ENCODE data around the gene PROC. TPM values are rescaled to one million over a fixed set of nuclear protein-coding genes. Genes with fewer than 3 reads are reported as not detected.

The PROC gene
- total RNA-seq, 2 experiments from 2014 or later: 0.28 TPM; not detected in 1

- no peak for TF ChIP-seq CTCF (IDR thresholded peaks at IDR 0.05)
- ATAC-seq (ENCODE audit: poor library complexity) (no peak), DNase-seq (no peak)
- Mint-ChIP-seq H3K4me1 (ENCODE audit: low read depth) (no peaks in the 10 kb centered on the region), H3K4me3 (no peak overlapping the region), H3K27me3 (no peaks in the 10 kb centered on the region), H3K36me3 (ENCODE audit: low read depth) (peaks cover 3% of the 10 kb centered on the region), H3K9me3 (no peaks in the 10 kb centered on the region), H3K27ac (no peak overlapping the region)
- no peak overlapping the region for H3K4me3 ChIP-seq (ENCODE audit: low read length)
- H3K4me1 ChIP-seq (ENCODE audit: insufficient read depth, low read length): no peaks in the 10 kb centered on the region
- no peak overlapping the region for H3K27ac ChIP-seq (ENCODE audit: low read depth in 1 of 2, low read length in 2 of 2)
- H3K36me3 ChIP-seq (ENCODE audit: insufficient read depth, low read length): no peaks in the 10 kb centered on the region
- H3K27me3 ChIP-seq (ENCODE audit: control insufficient read depth in 1 of 2, insufficient read depth in 2 of 2, low read length in 2 of 2): no peaks in the 10 kb centered on the region
- intact Hi-C loops (cut with DNase I, micrococcal nuclease): no loop called here
- POLR2A ChIA-PET: no interaction called here
- CTCF ChIA-PET: no interaction called here
- peaks cover 0 to 4% of the 10 kb centered on the region in 2 experiments for H3K9me3 ChIP-seq (ENCODE audit: control insufficient read depth in 1 of 2, insufficient read depth in 1 of 2, low read length in 2 of 2)
Observed at GRCh38 chr2:127434515-127434914, 16.3 kb downstream of the PROC start.

GRCh38 chr2:127437056-127437455, 18.8 kb downstream of the PROC start:
- no peak overlapping the region for H3K4me3 ChIP-seq (ENCODE audit: low read length)
- H3K27ac ChIP-seq (ENCODE audit: low read depth in 1 of 2, low read length in 2 of 2): no peak overlapping the region
- Mint-ChIP-seq H3K9me3 (no peaks in the 10 kb centered on the region), H3K4me1 (ENCODE audit: low read depth) (no peaks in the 10 kb centered on the region), H3K27me3 (no peaks in the 10 kb centered on the region), H3K27ac (no peak overlapping the region), H3K36me3 (ENCODE audit: low read depth) (no peaks in the 10 kb centered on the region), H3K4me3 (no peak overlapping the region)
- H3K27me3 ChIP-seq (ENCODE audit: control insufficient read depth in 1 of 2, insufficient read depth in 2 of 2, low read length in 2 of 2): no peaks in the 10 kb centered on the region
- TF ChIP-seq CTCF (IDR thresholded peaks at IDR 0.05): no peak
- POLR2A ChIA-PET: no interaction called here
- CTCF ChIA-PET: no interaction called here
- H3K36me3 ChIP-seq (ENCODE audit: insufficient read depth, low read length): no peaks in the 10 kb centered on the region
- intact Hi-C loops (cut with DNase I, micrococcal nuclease): no loop called here
- H3K4me1 ChIP-seq (ENCODE audit: insufficient read depth, low read length): no peaks in the 10 kb centered on the region
- DNase-seq (no peak), ATAC-seq (ENCODE audit: poor library complexity) (no peak)
- H3K9me3 ChIP-seq (ENCODE audit: control insufficient read depth in 1 of 2, insufficient read depth in 1 of 2, low read length in 2 of 2): peaks cover 11 to 14% of the 10 kb centered on the region in 2 experiments

DNA sequence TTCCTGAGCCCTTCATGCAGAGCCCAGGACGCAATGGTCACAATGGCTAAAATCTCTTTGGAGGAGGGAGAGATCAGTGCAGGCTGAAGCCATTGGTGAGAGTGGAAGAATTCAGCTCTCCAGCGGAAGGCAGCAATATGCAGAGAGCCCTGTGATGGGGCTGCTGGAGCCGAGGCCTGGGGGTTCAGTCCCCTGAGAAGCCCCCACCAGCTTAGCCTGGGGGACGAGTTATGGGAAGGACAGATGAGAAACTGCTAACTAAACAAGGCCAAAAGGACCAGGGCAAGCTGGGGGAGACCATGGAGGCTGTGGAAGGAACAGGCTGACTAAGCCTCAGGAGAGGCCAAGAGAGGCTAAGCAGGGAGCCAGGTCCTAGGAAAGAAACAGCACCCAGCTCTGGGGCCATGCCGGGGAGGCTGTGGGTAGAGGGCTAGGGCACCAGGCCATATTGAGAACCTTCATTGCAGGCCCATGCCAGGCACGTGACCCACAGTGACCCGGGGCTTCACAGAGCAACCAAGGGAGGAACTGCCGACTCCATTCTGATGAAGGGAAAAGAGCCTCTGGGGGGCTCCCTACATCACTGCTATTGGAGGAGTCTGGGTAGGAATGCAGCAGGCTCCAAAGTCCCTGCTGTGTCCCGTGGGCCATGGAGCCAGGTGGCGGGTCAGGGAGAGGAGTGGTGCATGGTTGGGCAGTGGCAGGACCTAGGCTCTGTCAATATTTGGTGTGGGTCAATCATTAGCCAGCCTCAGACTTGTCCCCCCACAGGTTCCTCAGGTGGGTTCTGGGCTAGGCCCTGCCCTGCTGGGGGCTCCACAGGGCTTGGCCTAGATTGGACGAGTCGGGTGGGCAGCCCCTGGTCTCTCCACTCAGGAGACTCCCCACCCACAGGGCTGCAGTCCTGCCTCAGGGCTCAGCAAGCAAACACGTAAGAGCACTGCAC, 19.8 kb downstream of the PROC start:
- no peak overlapping the region for H3K27ac ChIP-seq (ENCODE audit: low read depth in 1 of 2, low read length in 2 of 2)
- CTCF ChIA-PET: no interaction called here

More for the DNA sequence above, 19.8 kb downstream of the PROC start:
- H3K4me3 Mint-ChIP-seq: no peak overlapping the region
- ATAC-seq (ENCODE audit: poor library complexity) (no peak), DNase-seq (no peak)
- TF ChIP-seq CTCF (IDR thresholded peaks at IDR 0.05): no peak
- Histone ChIP-seq H3K4me1 (ENCODE audit: insufficient read depth, low read length) (no peaks in the 10 kb centered on the region), H3K27me3 (ENCODE audit: control insufficient read depth in 1 of 2, insufficient read depth in 2 of 2, low read length in 2 of 2) (no peaks in the 10 kb centered on the region), H3K4me3 (ENCODE audit: low read length) (no peak overlapping the region), H3K9me3 (ENCODE audit: control insufficient read depth in 1 of 2, insufficient read depth in 1 of 2, low read length in 2 of 2) (peaks cover 11 to 14% of the 10 kb centered on the region in 2 experiments), H3K36me3 (ENCODE audit: insufficient read depth, low read length) (no peaks in the 10 kb centered on the region)
- intact Hi-C loops (cut with DNase I, micrococcal nuclease): no loop called here
- H3K27me3 Mint-ChIP-seq: no peaks in the 10 kb centered on the region
- H3K9me3 Mint-ChIP-seq: peaks cover 5% of the 10 kb centered on the region
- H3K4me1 Mint-ChIP-seq (ENCODE audit: low read depth): no peaks in the 10 kb centered on the region
- no peaks in the 10 kb centered on the region for H3K36me3 Mint-ChIP-seq (ENCODE audit: low read depth)
- POLR2A ChIA-PET: no interaction called here
- H3K27ac Mint-ChIP-seq: no peak overlapping the region
